Measurements from ENCODE around the gene SF3A1. TPM values are rescaled to one million over a fixed set of nuclear protein-coding genes. Genes with fewer than 3 reads are reported as not detected.
A peak's percentile ranks its signal among the peaks of the same experiment; 100 is the strongest.

Gene SF3A1
- total RNA-seq, 2 experiments from 2014 or later, result 335 to 388 TPM

GRCh38 chr22:30397656-30398635 lies 41.3 kb upstream of the SF3A1 start:
- Mint-ChIP-seq H3K36me3 (ENCODE audit: low read depth) (peaks cover 5% of the 10 kb centered on the region), H3K27ac (peak overlapping the region; percentile 82), H3K4me3 (peak overlapping the region; percentile 89), H3K9me3 (no peaks in the 10 kb centered on the region), H3K27me3 (no peaks in the 10 kb centered on the region), H3K4me1 (ENCODE audit: low read depth) (peaks cover 57% of the 10 kb centered on the region)
- Histone ChIP-seq H3K27me3 (ENCODE audit: control insufficient read depth in 1 of 2, insufficient read depth in 2 of 2, low read length in 2 of 2) (peaks cover 0 to 2% of the 10 kb centered on the region in 2 experiments), H3K4me1 (ENCODE audit: insufficient read depth, low read length) (peaks cover 41% of the 10 kb centered on the region), H3K4me3 (ENCODE audit: low read length) (peak overlapping the region; percentile 68), H3K9me3 (ENCODE audit: control insufficient read depth in 1 of 2, insufficient read depth in 1 of 2, low read length in 2 of 2) (no peaks in the 10 kb centered on the region), H3K36me3 (ENCODE audit: insufficient read depth, low read length) (no peaks in the 10 kb centered on the region), H3K27ac (ENCODE audit: low read depth in 1 of 2, low read length in 2 of 2) (peak overlapping the region in 1 of 2 donors; percentile 47)
- ChIA-PET CTCF (interaction anchor here (1.5 to 7.8 kb wide), 2 partner anchors 26 to 87 kb away, joined by 5 to 63 read pairs; partner anchors contain the start of gene MTFP1), POLR2A (interaction anchor here (0.7 to 7.9 kb wide), 10 partner anchors 10 to 108 kb away, joined by 3 to 112 read pairs (median 4); partner anchors contain the start of genes CCDC157, MTFP1, SF3A1 and TBC1D10A)
- ATAC-seq (ENCODE audit: poor library complexity) (no peak), DNase-seq (peak in 1 of 14 experiments; percentile 11)
- TF ChIP-seq, protein P1, sequence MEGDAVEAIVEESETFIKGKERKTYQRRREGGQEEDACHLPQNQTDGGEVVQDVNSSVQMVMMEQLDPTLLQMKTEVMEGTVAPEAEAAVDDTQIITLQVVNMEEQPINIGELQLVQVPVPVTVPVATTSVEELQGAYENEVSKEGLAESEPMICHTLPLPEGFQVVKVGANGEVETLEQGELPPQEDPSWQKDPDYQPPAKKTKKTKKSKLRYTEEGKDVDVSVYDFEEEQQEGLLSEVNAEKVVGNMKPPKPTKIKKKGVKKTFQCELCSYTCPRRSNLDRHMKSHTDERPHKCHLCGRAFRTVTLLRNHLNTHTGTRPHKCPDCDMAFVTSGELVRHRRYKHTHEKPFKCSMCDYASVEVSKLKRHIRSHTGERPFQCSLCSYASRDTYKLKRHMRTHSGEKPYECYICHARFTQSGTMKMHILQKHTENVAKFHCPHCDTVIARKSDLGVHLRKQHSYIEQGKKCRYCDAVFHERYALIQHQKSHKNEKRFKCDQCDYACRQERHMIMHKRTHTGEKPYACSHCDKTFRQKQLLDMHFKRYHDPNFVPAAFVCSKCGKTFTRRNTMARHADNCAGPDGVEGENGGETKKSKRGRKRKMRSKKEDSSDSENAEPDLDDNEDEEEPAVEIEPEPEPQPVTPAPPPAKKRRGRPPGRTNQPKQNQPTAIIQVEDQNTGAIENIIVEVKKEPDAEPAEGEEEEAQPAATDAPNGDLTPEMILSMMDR (IDR thresholded peaks at IDR 0.05), result no peak
- intact Hi-C loops (cut with DNase I, micrococcal nuclease), result loop anchor here (2.0 to 10.0 kb wide), 3 partner anchors 27 to 357 kb away; partner anchors contain the start of genes MTFP1 (in 1 of the 2) and TCN2 (in 1 of the 2)

- CTCF ChIA-PET, result interaction anchor here (1.5 to 7.8 kb wide), 4 partner anchors 10 to 109 kb away, joined by 5 to 63 read pairs (median 9); partner anchors contain the start of genes MTFP1 and RNF215
- TF ChIP-seq, protein P1 (IDR thresholded peaks at IDR 0.05), result no peak
- Mint-ChIP-seq H3K4me3 (peak within 1 kb of the TSS; percentile 95), H3K9me3 (no peaks in the 10 kb centered on the region), H3K4me1 (ENCODE audit: low read depth) (peaks cover 62% of the 10 kb centered on the region), H3K36me3 (ENCODE audit: low read depth) (peaks cover 5% of the 10 kb centered on the region), H3K27me3 (no peaks in the 10 kb centered on the region), H3K27ac (peak within 1 kb of the TSS; percentile 82)
- H3K4me1 ChIP-seq (ENCODE audit: insufficient read depth, low read length), result peaks cover 50% of the 10 kb centered on the region
- ATAC-seq (ENCODE audit: poor library complexity) (peak; percentile 83), DNase-seq (peak in 13 of 14 experiments; percentile 24 to 79 (median 54))
- no peaks in the 10 kb centered on the region for H3K36me3 ChIP-seq (ENCODE audit: insufficient read depth, low read length)
- H3K27me3 ChIP-seq (ENCODE audit: control insufficient read depth in 1 of 2, insufficient read depth in 2 of 2, low read length in 2 of 2), result peaks cover 0 to 2% of the 10 kb centered on the region in 2 experiments
- H3K9me3 ChIP-seq (ENCODE audit: control insufficient read depth in 1 of 2, insufficient read depth in 1 of 2, low read length in 2 of 2), result no peaks in the 10 kb centered on the region
- H3K27ac ChIP-seq (ENCODE audit: low read depth in 1 of 2, low read length in 2 of 2), result no peak within 1 kb of the TSS
- peak within 1 kb of the TSS; percentile 68 for H3K4me3 ChIP-seq (ENCODE audit: low read length)
- POLR2A ChIA-PET, result interaction anchor here (0.6 to 7.9 kb wide), 12 partner anchors 11 to 109 kb away, joined by 3 to 112 read pairs (median 4); partner anchors contain the start of genes CASTOR1, CCDC157, MTFP1 and SF3A1
- intact Hi-C loops (cut with DNase I, micrococcal nuclease), result loop anchor here (1.0 to 10.0 kb wide), 4 partner anchors 27 to 358 kb away; partner anchors contain the start of genes MTFP1 (in 1 of the 2) and TCN2 (in 1 of the 2)
Observed at GRCh38 chr22:30396871-30397655, 40.4 kb upstream of the SF3A1 start, which contains the start of gene SEC14L2. SEC14L2 (plus strand) TSS chr22:30397018; CDS start chr22:30397117, 99 bp downstream.
